Endothelial cell of umbilical vein (primary cell): ENCODE measurements around the gene PID1. TPM values are rescaled to one million over a fixed set of nuclear protein-coding genes. Genes with fewer than 3 reads are reported as not detected.

Experiments used
- BruUV-seq: library from RNA; stranded (reverse); fragments of 400-500 nt; replicated peaks from 2 replicates; lab custom pipeline; 2021; lab: Mats Ljungman, UMichigan
- CTCF ChIA-PET: fragments of 300-600, 350-600 bp; sonication (Branson Sonifier 250); formaldehyde crosslinking; loops from one replicate; lab custom pipeline; 2021; ENCODE audit warnings: antibody characterized with exemption, inconsistent platforms; lab: Charles Lee
- POLR2A ChIA-PET: fragments of 300-600, 350-600 bp; sonication (Branson Sonifier 250); formaldehyde crosslinking; loops from one replicate; lab custom pipeline; 2021; ENCODE audit warnings: antibody characterized with exemption, inconsistent platforms; lab: Charles Lee
- DNase-seq: peaks from one replicate; pipeline ENCODE4 v3.0.0-alpha.2; 2011; ENCODE audit warnings: low read depth, low spot score
- FAIRE-seq: peaks from 2 replicates; lab custom pipeline; 2011; peaks lifted over from hg19 to GRCh38; lab: Jason Lieb, UNC
- H2AFZ ChIP-seq: 2 replicates; pipeline ENCODE4 v1.6.0; 2012; ENCODE audit warnings: low read depth, low read length, control low read depth, inconsistent platforms
- H3K27ac ChIP-seq: 2 replicates; pipeline ENCODE4 v1.5.1; 2011; ENCODE audit warnings: low read depth, mild to moderate bottlenecking, control low read depth, low read length, moderate library complexity; ENCODE audit not compliant: insufficient read depth
- H3K27me3 ChIP-seq, 2 experiments: 2 replicates each; pipeline versions ENCODE4 v1.6.0 to v1.6.1; 2011; ENCODE audit warnings: low read length in 2 of 2, mixed read lengths in 1 of 2; ENCODE audit not compliant: control insufficient read depth in 2 of 2, insufficient read depth in 2 of 2
- H3K36me3 ChIP-seq, 2 experiments: 2 replicates in 1 of 2; 3 replicates in 1 of 2; pipeline ENCODE4 v1.5.1; 2011; ENCODE audit warnings: low read length in 2 of 2, mild to moderate bottlenecking in 1 of 2, moderate library complexity in 1 of 2; ENCODE audit not compliant: control insufficient read depth in 2 of 2, insufficient read depth in 2 of 2; ENCODE audit errors: extremely low read depth in 1 of 2
- H3K4me1 ChIP-seq: 3 replicates; pipeline ENCODE4 v1.5.1; 2011; ENCODE audit warnings: mild to moderate bottlenecking, low read length; ENCODE audit not compliant: control insufficient read depth, insufficient read depth; ENCODE audit errors: extremely low read depth
- H3K4me2 ChIP-seq: 2 replicates; pipeline ENCODE4 v1.6.1; 2011; ENCODE audit warnings: low read length, control low read depth, mixed read lengths; ENCODE audit not compliant: insufficient read depth
- H3K4me3 ChIP-seq, 3 experiments: fragments of 200-600 bp in 1 of 3; sonication (generic), shearing (Covaris generic) in 1 of 3; replicated peaks in 1 of 3; 2 replicates each; pipeline ENCODE4 v1.5.1; 2011 to 2016; ENCODE audit warnings: control low read depth in 3 of 3, low read length in 3 of 3, mild to moderate bottlenecking in 2 of 3, inconsistent platforms in 1 of 3, low read depth in 1 of 3, moderate library complexity in 1 of 3; ENCODE audit not compliant: insufficient read depth in 1 of 3
- H3K79me2 ChIP-seq: 2 replicates; pipeline ENCODE4 v1.6.0; 2012; ENCODE audit warnings: low read length, inconsistent platforms; ENCODE audit not compliant: control insufficient read depth, insufficient read depth
- H3K9ac ChIP-seq: replicated peaks from 2 replicates; pipeline ENCODE3; 2011; ENCODE audit warnings: low read length, control low read depth; ENCODE audit not compliant: insufficient read depth; ENCODE audit errors: extremely low read depth
- H3K9me1 ChIP-seq: replicated peaks from 3 replicates; pipeline ENCODE4 v1.6.0; 2011; ENCODE audit warnings: mild to moderate bottlenecking, low read length; ENCODE audit not compliant: control insufficient read depth, insufficient read depth; ENCODE audit errors: extremely low read depth
- H3K9me3 ChIP-seq: replicated peaks from 2 replicates; pipeline ENCODE4 v1.5.1; 2012; ENCODE audit warnings: low read length, inconsistent platforms; ENCODE audit not compliant: control insufficient read depth, insufficient read depth
- H4K20me1 ChIP-seq: replicated peaks from 2 replicates; pipeline ENCODE3; 2011; ENCODE audit warnings: mild to moderate bottlenecking, low read length; ENCODE audit not compliant: control insufficient read depth, insufficient read depth; ENCODE audit errors: extremely low read depth
- FOS ChIP-seq: IDR thresholded peaks from 2 replicates; pipeline ENCODE4 v1.6.1; 2011; ENCODE audit warnings: mild to moderate bottlenecking, low read length, moderate library complexity, borderline replicate concordance; ENCODE audit not compliant: insufficient read depth
- JUN ChIP-seq: IDR thresholded peaks from 2 replicates; pipeline ENCODE4 v1.6.1; 2011; ENCODE audit warnings: borderline replicate concordance, low read depth; ENCODE audit not compliant: insufficient read length, insufficient read depth
- MYC ChIP-seq: IDR thresholded peaks from one replicate; pipeline ENCODE4 v1.6.1; 2011; ENCODE audit warnings: mild to moderate bottlenecking, low read depth, low read length
- POLR2A ChIP-seq: IDR thresholded peaks from 2 replicates; pipeline ENCODE4 v1.6.1; 2012; ENCODE audit warnings: low read depth, mild to moderate bottlenecking, control low read depth, low read length
- dilution Hi-C: fragments of 300-500 bp; cut with MboI; formaldehyde crosslinking; loops from one replicate; pipeline ENCODE4 v1.15.0; 2019; ENCODE audit warnings: low sequenced_read_pairs; ENCODE audit not compliant: extremely low pct_ligation_motif_present
- intact Hi-C: fragments of 100-400 bp; cut with micrococcal nuclease; formaldehyde crosslinking; loops from one replicate; pipeline ENCODE4 v1.10.0; 2022
- polyA plus RNA-seq, 4 experiments: library from polyadenylated mRNA; depleted of rRNA in 3 of 4; stranded (reverse) in 3 of 4; unstranded in 1 of 4; fragments of >200 nt; gene quantifications; 2 replicates each; pipeline versions ENCODE4 v1.2.1 to v1.2.3, GENCODE V29; 2011 to 2012; ENCODE audit warnings: missing spikeins in 1 of 4
- total RNA-seq: library from RNA; stranded (reverse); gene quantifications from 2 replicates; pipeline ENCODE4 v1.2.3, GENCODE V29; 2021
- TF ChIP-seq, protein P1 (sequence below): IDR thresholded peaks from 2 replicates; pipeline ENCODE4 v1.6.1; 2011; ENCODE audit not compliant: insufficient read depth, insufficient read length
- TF ChIP-seq, protein P2 (sequence below), 2 donors: IDR thresholded peaks; 1 replicate in 1 of 2; 2 replicates in 1 of 2; pipeline ENCODE4 v1.5.1; 2011; ENCODE audit warnings: low read length in 2 of 2, mild to moderate bottlenecking in 2 of 2, moderate library complexity in 2 of 2, control low read depth in 1 of 2, inconsistent platforms in 1 of 2, low read depth in 1 of 2; ENCODE audit not compliant: insufficient read depth in 1 of 2; ENCODE audit errors: extremely low read depth in 1 of 2

The PID1 gene
- total and polyA plus RNA-seq, 2 donors (not counting 3 experiments of a cell fraction or from before 2014, with no cell fraction given) = not detected

DNA sequence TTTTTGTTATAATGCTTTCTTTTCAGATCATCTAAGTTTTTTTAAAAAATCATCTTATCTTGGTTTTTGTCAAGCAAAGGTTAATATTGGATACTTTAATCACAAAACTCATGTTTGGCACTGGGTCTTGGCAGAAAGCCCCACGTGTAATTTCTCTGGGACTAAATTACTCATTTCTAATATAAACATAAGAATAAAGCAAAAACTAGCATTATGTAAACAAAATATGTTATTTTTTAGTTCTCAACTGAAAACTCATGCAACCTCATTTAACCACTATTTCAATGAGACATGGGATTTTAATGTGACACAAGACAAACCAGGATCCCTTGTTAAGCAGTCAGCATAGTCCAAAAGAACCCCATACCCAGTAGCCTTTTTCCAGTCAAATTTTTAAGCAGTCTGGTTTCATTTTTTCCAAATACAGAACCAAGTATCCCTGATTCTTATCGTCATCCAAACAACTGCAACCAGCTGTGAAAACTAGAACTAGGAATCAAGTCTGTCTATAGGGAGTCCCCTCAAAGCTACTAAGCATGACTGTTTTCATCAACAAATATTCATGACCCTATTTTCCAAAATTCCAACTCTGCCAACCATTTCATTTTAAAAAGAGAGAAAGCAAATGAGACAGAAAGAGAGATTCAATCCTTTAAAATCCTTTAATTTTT lies 27.1 kb downstream of the PID1 start:
- DNase-seq = no peak
- dilution Hi-C loops = no loop called here
- Histone ChIP-seq H3K36me3 (no peaks in the 10 kb centered on the region), H2AFZ (no peak overlapping the region), H3K27ac (no peak overlapping the region), H3K27me3 (no peaks in the 10 kb centered on the region), H4K20me1 (no peaks in the 10 kb centered on the region), H3K4me3 (no peak overlapping the region), H3K9ac (no peak overlapping the region), H3K9me3 (no peaks in the 10 kb centered on the region), H3K79me2 (no peaks in the 10 kb centered on the region), H3K4me1 (no peaks in the 10 kb centered on the region), H3K4me2 (no peak overlapping the region), H3K9me1 (no peaks in the 10 kb centered on the region)
- no TSS peak for BruUV-seq
- TF ChIP-seq, protein P1, sequence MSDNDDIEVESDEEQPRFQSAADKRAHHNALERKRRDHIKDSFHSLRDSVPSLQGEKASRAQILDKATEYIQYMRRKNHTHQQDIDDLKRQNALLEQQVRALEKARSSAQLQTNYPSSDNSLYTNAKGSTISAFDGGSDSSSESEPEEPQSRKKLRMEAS = no peak
- TF ChIP-seq POLR2A = no peak
- no peak for TF ChIP-seq FOS
- no peak for TF ChIP-seq MYC
- TF ChIP-seq, protein P2, sequence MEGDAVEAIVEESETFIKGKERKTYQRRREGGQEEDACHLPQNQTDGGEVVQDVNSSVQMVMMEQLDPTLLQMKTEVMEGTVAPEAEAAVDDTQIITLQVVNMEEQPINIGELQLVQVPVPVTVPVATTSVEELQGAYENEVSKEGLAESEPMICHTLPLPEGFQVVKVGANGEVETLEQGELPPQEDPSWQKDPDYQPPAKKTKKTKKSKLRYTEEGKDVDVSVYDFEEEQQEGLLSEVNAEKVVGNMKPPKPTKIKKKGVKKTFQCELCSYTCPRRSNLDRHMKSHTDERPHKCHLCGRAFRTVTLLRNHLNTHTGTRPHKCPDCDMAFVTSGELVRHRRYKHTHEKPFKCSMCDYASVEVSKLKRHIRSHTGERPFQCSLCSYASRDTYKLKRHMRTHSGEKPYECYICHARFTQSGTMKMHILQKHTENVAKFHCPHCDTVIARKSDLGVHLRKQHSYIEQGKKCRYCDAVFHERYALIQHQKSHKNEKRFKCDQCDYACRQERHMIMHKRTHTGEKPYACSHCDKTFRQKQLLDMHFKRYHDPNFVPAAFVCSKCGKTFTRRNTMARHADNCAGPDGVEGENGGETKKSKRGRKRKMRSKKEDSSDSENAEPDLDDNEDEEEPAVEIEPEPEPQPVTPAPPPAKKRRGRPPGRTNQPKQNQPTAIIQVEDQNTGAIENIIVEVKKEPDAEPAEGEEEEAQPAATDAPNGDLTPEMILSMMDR (IDR thresholded peaks at IDR 0.05; ENCODE audit: extremely low read depth in 1 of 2, insufficient read depth in 1 of 2, low read depth in 1 of 2, low read length in 2 of 2) = no peak
- TF ChIP-seq JUN = no peak
- ChIA-PET POLR2A (no interaction called here), CTCF (no interaction called here)
- intact Hi-C loops = no loop called here
- FAIRE-seq = no peak
